Prostate gland (tissue), 2 donors: ENCODE results near the gene SRBD1.

ENCODE experiments used
- POLR2A ChIP-seq: fragments of 450-650 bp; IDR thresholded peaks from one replicate; pipeline ENCODE4 v1.6.1; 2016; ENCODE audit warnings: antibody characterized with exemption, mild to moderate bottlenecking
- TF ChIP-seq, protein P1 (sequence below), 4 experiments: fragments of 200-600 bp in 2 of 4; fragments of 450-650 bp in 2 of 4; sonication (generic) in 2 of 4; IDR thresholded peaks; 1 replicate in 3 of 4; 2 replicates in 1 of 4; pipeline ENCODE4 v1.5.1; 2016 to 2019; ENCODE audit warnings: antibody characterized with exemption in 4 of 4, mild to moderate bottlenecking in 2 of 4, moderate library complexity in 2 of 4

DNA sequence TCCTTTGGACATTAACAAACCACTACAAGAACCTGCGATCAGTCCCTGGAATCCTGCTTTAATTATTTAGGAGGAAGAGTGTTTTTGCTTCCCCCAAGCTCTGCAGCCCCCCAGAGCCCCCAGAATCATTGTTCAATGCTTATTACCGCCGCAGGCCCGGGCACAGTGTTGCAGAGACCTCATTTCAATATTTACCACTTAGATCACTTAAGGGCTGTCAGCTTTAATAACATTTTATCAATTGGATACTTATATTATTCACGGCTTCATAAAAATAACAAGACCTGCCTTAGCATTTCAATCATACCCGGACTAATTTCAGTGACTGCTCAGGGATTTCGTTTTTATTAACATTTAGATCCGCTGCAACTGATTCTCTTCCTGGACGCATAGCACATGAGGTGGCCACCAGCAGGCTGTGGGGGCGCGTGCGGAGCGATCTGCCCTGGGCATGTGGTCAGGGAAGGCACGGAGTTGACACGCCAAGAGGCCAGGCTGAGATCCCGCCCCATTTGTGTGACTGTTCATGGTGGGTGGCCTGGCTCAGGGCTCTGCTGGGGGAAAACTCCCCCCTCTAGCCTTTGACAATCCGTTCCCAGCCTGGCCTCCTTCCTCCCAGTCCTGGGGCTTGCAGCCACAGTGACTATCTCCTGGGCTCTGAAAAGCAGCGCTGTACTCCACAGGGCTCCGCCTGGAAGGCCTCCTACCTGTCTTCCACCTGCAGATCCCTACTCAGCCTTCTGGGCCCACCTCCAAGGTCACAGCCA lies 267.6 kb downstream of the SRBD1 start:
- TF ChIP-seq, protein P1, sequence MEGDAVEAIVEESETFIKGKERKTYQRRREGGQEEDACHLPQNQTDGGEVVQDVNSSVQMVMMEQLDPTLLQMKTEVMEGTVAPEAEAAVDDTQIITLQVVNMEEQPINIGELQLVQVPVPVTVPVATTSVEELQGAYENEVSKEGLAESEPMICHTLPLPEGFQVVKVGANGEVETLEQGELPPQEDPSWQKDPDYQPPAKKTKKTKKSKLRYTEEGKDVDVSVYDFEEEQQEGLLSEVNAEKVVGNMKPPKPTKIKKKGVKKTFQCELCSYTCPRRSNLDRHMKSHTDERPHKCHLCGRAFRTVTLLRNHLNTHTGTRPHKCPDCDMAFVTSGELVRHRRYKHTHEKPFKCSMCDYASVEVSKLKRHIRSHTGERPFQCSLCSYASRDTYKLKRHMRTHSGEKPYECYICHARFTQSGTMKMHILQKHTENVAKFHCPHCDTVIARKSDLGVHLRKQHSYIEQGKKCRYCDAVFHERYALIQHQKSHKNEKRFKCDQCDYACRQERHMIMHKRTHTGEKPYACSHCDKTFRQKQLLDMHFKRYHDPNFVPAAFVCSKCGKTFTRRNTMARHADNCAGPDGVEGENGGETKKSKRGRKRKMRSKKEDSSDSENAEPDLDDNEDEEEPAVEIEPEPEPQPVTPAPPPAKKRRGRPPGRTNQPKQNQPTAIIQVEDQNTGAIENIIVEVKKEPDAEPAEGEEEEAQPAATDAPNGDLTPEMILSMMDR (IDR thresholded peaks at IDR 0.05), result no peak
- TF ChIP-seq POLR2A, result no peak
